GM23338 (cell line): ENCODE results near the gene UNC5C. TPM values are rescaled to one million over a fixed set of nuclear protein-coding genes. Genes with fewer than 3 reads are reported as not detected.

Source experiments
- ATAC-seq: fragments of 200-7000 bp; cut with Tn5 transposase; 3 replicates; pipeline ENCODE4 v1.9.1; 2020
- DNase-seq: peaks from one replicate; pipeline ENCODE4 v3.0.0-alpha.2; 2015; ENCODE audit warnings: low spot score
- H2AFZ ChIP-seq: fragments of 200-600 bp; sonication (generic); 2 replicates; pipeline ENCODE4 v1.8.0; 2016; ENCODE audit warnings: antibody characterized with exemption, mild to moderate bottlenecking, moderate library complexity
- H3F3A ChIP-seq: fragments of 200-600 bp; sonication (generic); replicated peaks from 2 replicates; pipeline ENCODE4 v1.8.0; 2017; ENCODE audit warnings: antibody characterized with exemption, mixed run types, low read depth
- H3K27ac ChIP-seq: fragments of 200-600 bp; sonication (generic); 2 replicates; pipeline ENCODE4 v1.6.1; 2016; ENCODE audit warnings: low read depth
- H3K27me3 ChIP-seq: fragments of 200-600 bp; sonication (generic); 2 replicates; pipeline ENCODE4 v1.8.0; 2016; ENCODE audit warnings: mild to moderate bottlenecking, mixed run types, moderate library complexity; ENCODE audit not compliant: insufficient read depth
- H3K36me3 ChIP-seq: fragments of 200-600 bp; sonication (generic); 2 replicates; pipeline ENCODE4 v1.8.0; 2016; ENCODE audit warnings: mild to moderate bottlenecking; ENCODE audit not compliant: insufficient read depth
- H3K4me1 ChIP-seq: fragments of 200-600 bp; sonication (generic); 2 replicates; pipeline ENCODE4 v1.8.0; 2016; ENCODE audit warnings: mild to moderate bottlenecking, moderate library complexity; ENCODE audit not compliant: insufficient read depth
- H3K4me2 ChIP-seq: fragments of 200-600 bp; sonication (generic); 2 replicates; pipeline ENCODE4 v1.7.1; 2017; ENCODE audit warnings: mixed run types
- H3K4me3 ChIP-seq: fragments of 200-600 bp; sonication (generic); 2 replicates; pipeline ENCODE4 v1.6.1; 2016; ENCODE audit warnings: mixed run types
- H3K79me2 ChIP-seq: fragments of 200-600 bp; sonication (generic); replicated peaks from 2 replicates; pipeline ENCODE4 v1.8.0; 2017; ENCODE audit warnings: mild to moderate bottlenecking; ENCODE audit not compliant: insufficient read depth
- H3K9me2 ChIP-seq: fragments of 200-600 bp; sonication (generic); 2 replicates; pipeline ENCODE4 v1.8.0; 2017; ENCODE audit not compliant: insufficient read depth
- H4K20me1 ChIP-seq: fragments of 200-600 bp; sonication (generic); replicated peaks from 2 replicates; pipeline ENCODE4 v1.8.0; 2017; ENCODE audit warnings: mild to moderate bottlenecking; ENCODE audit not compliant: insufficient read depth
- H3K27ac Mint-ChIP-seq: 2 replicates; pipeline ENCODE4 v1.8.0; 2020; ENCODE audit warnings: inconsistent platforms, mild to moderate bottlenecking, moderate library complexity, mixed read lengths
- H3K27me3 Mint-ChIP-seq: 3 replicates; pipeline ENCODE4 v1.8.0; 2022; ENCODE audit warnings: low read depth, mild to moderate bottlenecking, moderate library complexity, mixed read lengths, inconsistent platforms; ENCODE audit not compliant: insufficient read depth, poor library complexity
- H3K36me3 Mint-ChIP-seq: 3 replicates; pipeline ENCODE4 v1.8.0; 2021; ENCODE audit warnings: low read depth, mild to moderate bottlenecking, inconsistent platforms, moderate library complexity, mixed read lengths
- H3K4me1 Mint-ChIP-seq: 3 replicates; pipeline ENCODE4 v1.8.0; 2020; ENCODE audit warnings: mild to moderate bottlenecking, inconsistent platforms, mixed read lengths
- H3K4me3 Mint-ChIP-seq: 3 replicates; pipeline ENCODE4 v1.8.0; 2021; ENCODE audit warnings: moderate library complexity, mild to moderate bottlenecking, inconsistent platforms, mixed read lengths
- H3K9me3 Mint-ChIP-seq: 3 replicates; pipeline ENCODE4 v1.8.0; 2020; ENCODE audit warnings: moderate library complexity, mild to moderate bottlenecking, inconsistent platforms, mixed read lengths
- CREB1 ChIP-seq: fragments of 250-450 bp; sonication (Bioruptor Pico); IDR thresholded peaks from 2 replicates; pipeline ENCODE4 v1.5.0; 2020; ENCODE audit warnings: low read depth, mild to moderate bottlenecking, moderate library complexity
- CTCF ChIP-seq, 2 experiments: fragments of 200-600 bp in 1 of 2; sonication (generic) in 1 of 2; conservative IDR thresholded peaks; 2 replicates each; pipeline versions ENCODE4 v1.5.1 to v1.6.1; 2016 to 2017; ENCODE audit warnings: antibody characterized with exemption in 2 of 2, low read depth in 2 of 2, mild to moderate bottlenecking in 2 of 2, moderate library complexity in 1 of 2
- EZH2 ChIP-seq: fragments of 200-600 bp; sonication (generic); IDR thresholded peaks from one replicate; pipeline ENCODE4 v1.8.0; 2017; ENCODE audit warnings: antibody characterized with exemption, mild to moderate bottlenecking, low read depth; ENCODE audit not compliant: unreplicated experiment
- EZH2phosphoT487 ChIP-seq: fragments of 200-600 bp; sonication (generic); IDR thresholded peaks from one replicate; pipeline ENCODE4 v1.8.1; 2018; ENCODE audit warnings: antibody characterized with exemption; ENCODE audit not compliant: unreplicated experiment
- JUNB ChIP-seq: IDR thresholded peaks from one replicate; pipeline ENCODE4 v1.6.1; 2016; ENCODE audit warnings: antibody characterized with exemption; ENCODE audit not compliant: unreplicated experiment
- NANOG ChIP-seq: IDR thresholded peaks from 2 replicates; pipeline ENCODE4 v1.6.1; 2016; ENCODE audit warnings: antibody characterized with exemption, borderline replicate concordance
- POLR2AphosphoS5 ChIP-seq: IDR thresholded peaks from 2 replicates; pipeline ENCODE4 v1.6.1; 2016; ENCODE audit warnings: antibody characterized with exemption, low read depth
- STAT1 ChIP-seq: IDR thresholded peaks from one replicate; pipeline ENCODE4 v1.6.1; 2016; ENCODE audit warnings: antibody characterized with exemption; ENCODE audit not compliant: unreplicated experiment
- ZNF114 ChIP-seq: fragments of 250-450 bp; sonication (Bioruptor Pico); IDR thresholded peaks from 2 replicates; pipeline ENCODE4 v1.5.0; 2020; ENCODE audit warnings: mild to moderate bottlenecking, moderate library complexity
- ZNF331 ChIP-seq: fragments of 250-450 bp; sonication (Bioruptor Pico); IDR thresholded peaks from 2 replicates; pipeline ENCODE4 v1.5.0; 2020; ENCODE audit warnings: low read depth, mild to moderate bottlenecking, moderate library complexity
- ZNF462 ChIP-seq: fragments of 250-450 bp; sonication (Bioruptor Pico); IDR thresholded peaks from 2 replicates; pipeline ENCODE4 v1.5.0; 2020; ENCODE audit warnings: mild to moderate bottlenecking, moderate library complexity
- polyA plus RNA-seq: library from polyadenylated mRNA; unstranded; fragments of >200 nt; fragmentation: Nextera tagmentation; extraction: Ambion mirVana; gene quantifications from 2 replicates; pipeline ENCODE4 v1.2.1, GENCODE V29; 2016
- total RNA-seq: library from RNA; depleted of rRNA; stranded (reverse); fragments of >200 nt; shearing (Covaris generic); gene quantifications from 2 replicates; pipeline ENCODE4 v1.2.3, GENCODE V29; 2014
- TF ChIP-seq, protein P1 (sequence below): IDR thresholded peaks from one replicate; pipeline ENCODE4 v1.6.1; 2018; ENCODE audit warnings: antibody characterized with exemption; ENCODE audit not compliant: unreplicated experiment
- TF ChIP-seq, protein P2 (sequence below): IDR thresholded peaks from 2 replicates; pipeline ENCODE4 v1.6.1; 2016; ENCODE audit warnings: antibody characterized with exemption

UNC5C gene
- total and polyA plus RNA-seq, 2 experiments from 2014 or later, result 0.08 to 0.21 TPM

DNA sequence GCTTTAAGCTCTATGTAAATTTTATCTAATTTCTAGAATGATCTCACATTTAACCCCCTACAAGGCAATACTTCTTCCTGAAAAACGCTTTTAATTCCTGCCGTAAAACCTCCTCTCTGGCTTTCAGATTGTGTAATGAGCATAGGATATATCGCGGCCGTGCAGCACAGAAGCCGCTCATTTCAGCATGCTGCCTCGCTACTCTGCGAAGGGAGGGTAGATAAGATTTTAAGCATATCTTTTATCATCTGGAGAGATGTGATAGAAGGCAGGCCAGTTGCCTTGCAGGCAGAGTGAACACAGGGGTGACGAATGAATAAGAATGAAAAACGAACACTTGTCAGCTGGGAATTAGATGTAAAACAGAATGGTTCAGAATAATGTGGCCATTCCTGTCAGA is 265.5 kb downstream of the UNC5C start (continued):
- TF ChIP-seq EZH2 (no peak), CTCF (conservative IDR thresholded peaks at IDR 0.05; ENCODE audit: low read depth in 2 of 2) (no peak), POLR2AphosphoS5 (no peak)

- no peak overlapping the region for H3K4me3 ChIP-seq
- Mint-ChIP-seq H3K27ac (no peak overlapping the region), H3K36me3 (no peaks in the 10 kb centered on the region), H3K27me3 (no peaks in the 10 kb centered on the region), H3K4me1 (peaks cover under 1% of the 10 kb centered on the region; the same call in 1 of the 3 replicates), H3K9me3 (no peaks in the 10 kb centered on the region), H3K4me3 (no peak overlapping the region)
- H4K20me1 ChIP-seq, result no peaks in the 10 kb centered on the region
- H3K27me3 ChIP-seq, result no peaks in the 10 kb centered on the region
- DNase-seq, result no peak
- no peak overlapping the region for H2AFZ ChIP-seq
- H3K27ac ChIP-seq, result no peak overlapping the region
- no peaks in the 10 kb centered on the region for H3K4me1 ChIP-seq
- 0 out of 2 replicates have a peak, but pooled peaks cover 5% of the 10 kb centered on the region for H3K9me2 ChIP-seq
- ATAC-seq, result no peak
- no peaks in the 10 kb centered on the region for H3K79me2 ChIP-seq
- H3F3A ChIP-seq, result no peaks in the 10 kb centered on the region
- H3K36me3 ChIP-seq, result no peaks in the 10 kb centered on the region
- no peak overlapping the region for H3K4me2 ChIP-seq
- no peak for TF ChIP-seq ZNF331 (CRISPR knock-in tag)
- no peak for TF ChIP-seq POLR2AphosphoS5
- TF ChIP-seq ZNF462 (CRISPR knock-in tag), result no peak
- TF ChIP-seq JUNB, result no peak
- no peak for TF ChIP-seq STAT1
- TF ChIP-seq EZH2phosphoT487, result no peak
- TF ChIP-seq, protein P1, sequence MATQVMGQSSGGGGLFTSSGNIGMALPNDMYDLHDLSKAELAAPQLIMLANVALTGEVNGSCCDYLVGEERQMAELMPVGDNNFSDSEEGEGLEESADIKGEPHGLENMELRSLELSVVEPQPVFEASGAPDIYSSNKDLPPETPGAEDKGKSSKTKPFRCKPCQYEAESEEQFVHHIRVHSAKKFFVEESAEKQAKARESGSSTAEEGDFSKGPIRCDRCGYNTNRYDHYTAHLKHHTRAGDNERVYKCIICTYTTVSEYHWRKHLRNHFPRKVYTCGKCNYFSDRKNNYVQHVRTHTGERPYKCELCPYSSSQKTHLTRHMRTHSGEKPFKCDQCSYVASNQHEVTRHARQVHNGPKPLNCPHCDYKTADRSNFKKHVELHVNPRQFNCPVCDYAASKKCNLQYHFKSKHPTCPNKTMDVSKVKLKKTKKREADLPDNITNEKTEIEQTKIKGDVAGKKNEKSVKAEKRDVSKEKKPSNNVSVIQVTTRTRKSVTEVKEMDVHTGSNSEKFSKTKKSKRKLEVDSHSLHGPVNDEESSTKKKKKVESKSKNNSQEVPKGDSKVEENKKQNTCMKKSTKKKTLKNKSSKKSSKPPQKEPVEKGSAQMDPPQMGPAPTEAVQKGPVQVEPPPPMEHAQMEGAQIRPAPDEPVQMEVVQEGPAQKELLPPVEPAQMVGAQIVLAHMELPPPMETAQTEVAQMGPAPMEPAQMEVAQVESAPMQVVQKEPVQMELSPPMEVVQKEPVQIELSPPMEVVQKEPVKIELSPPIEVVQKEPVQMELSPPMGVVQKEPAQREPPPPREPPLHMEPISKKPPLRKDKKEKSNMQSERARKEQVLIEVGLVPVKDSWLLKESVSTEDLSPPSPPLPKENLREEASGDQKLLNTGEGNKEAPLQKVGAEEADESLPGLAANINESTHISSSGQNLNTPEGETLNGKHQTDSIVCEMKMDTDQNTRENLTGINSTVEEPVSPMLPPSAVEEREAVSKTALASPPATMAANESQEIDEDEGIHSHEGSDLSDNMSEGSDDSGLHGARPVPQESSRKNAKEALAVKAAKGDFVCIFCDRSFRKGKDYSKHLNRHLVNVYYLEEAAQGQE, result no peak
- no peak for TF ChIP-seq NANOG
- TF ChIP-seq, protein P2, sequence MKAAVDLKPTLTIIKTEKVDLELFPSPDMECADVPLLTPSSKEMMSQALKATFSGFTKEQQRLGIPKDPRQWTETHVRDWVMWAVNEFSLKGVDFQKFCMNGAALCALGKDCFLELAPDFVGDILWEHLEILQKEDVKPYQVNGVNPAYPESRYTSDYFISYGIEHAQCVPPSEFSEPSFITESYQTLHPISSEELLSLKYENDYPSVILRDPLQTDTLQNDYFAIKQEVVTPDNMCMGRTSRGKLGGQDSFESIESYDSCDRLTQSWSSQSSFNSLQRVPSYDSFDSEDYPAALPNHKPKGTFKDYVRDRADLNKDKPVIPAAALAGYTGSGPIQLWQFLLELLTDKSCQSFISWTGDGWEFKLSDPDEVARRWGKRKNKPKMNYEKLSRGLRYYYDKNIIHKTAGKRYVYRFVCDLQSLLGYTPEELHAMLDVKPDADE, result no peak
- no peak for TF ChIP-seq EZH2
- TF ChIP-seq CREB1 (CRISPR knock-in tag), result no peak
- no peak for TF ChIP-seq ZNF114
Measured at GRCh38 chr4:95272797-95273196, 276.0 kb downstream of the UNC5C start.
